D721Med (cell line): ENCODE measurements around the gene INSIG1.

Experiments
- DNase-seq: peaks from one replicate; pipeline ENCODE4 v3.0.0; 2011; ENCODE audit warnings: low spot score; ENCODE audit not compliant: insufficient read length
- FAIRE-seq: peaks from 2 replicates; lab custom pipeline; 2011; peaks lifted over from hg19 to GRCh38; lab: Jason Lieb, UNC
- TF ChIP-seq, protein P1 (sequence below): IDR thresholded peaks from 2 replicates; pipeline ENCODE4 v1.5.1; 2012; ENCODE audit warnings: mild to moderate bottlenecking, control low read depth; ENCODE audit not compliant: insufficient read depth; ENCODE audit errors: missing control alignments

INSIG1 gene

DNA sequence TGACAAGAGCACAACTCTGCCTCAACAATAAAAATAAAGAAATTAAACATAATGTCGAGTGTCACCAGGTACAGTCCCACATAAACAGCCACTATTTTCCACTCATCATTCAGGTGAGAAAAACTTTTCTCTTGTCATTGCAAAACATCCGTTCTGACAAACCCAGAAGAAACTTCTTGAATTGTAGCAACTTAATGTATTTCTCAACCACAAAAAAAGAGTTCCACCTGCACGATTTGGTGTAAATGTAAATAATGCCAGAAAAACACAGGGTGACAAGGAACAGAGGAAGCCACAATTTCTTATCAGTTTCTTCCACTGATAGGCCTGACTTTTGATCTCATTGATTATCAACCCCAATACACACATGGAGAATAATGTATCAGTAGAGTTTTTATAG lies 26.8 kb upstream of the INSIG1 start:
- DNase-seq (no peak), FAIRE-seq (no peak)

DNA sequence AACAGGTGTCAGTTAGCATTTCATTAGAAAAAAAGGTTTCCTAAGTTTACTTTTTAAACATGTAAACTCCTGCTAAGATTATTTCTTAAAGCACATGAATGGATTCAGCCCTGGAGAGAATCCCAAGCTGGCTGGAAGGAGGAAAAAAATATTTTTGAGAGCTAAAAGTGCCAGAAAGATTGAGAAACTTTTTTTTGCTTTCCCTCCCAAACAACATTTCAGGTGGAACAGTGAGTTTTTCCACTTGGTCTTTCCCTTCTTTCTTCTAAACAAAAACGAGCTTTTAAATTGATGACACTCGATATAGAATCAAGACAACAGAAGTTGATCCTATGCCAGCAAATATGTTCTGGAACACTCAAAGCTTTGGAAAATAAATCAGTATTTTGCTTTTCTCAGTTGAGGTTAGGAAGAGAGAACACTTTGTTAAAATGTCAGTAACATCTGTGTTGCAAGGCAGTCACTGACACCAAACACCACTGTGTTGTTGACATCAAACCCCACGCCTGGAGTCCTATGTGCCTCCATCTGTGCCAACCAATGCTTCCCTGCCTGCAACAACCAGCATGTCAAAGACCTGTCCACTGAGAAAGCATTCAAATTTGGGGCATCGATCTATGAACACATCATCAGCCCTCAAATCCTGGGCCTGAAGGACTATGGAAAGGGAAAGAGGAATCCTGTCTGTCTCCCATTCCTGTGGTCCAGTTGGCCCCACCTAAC lies 22.9 kb upstream of the INSIG1 start:
- TF ChIP-seq, protein P1, sequence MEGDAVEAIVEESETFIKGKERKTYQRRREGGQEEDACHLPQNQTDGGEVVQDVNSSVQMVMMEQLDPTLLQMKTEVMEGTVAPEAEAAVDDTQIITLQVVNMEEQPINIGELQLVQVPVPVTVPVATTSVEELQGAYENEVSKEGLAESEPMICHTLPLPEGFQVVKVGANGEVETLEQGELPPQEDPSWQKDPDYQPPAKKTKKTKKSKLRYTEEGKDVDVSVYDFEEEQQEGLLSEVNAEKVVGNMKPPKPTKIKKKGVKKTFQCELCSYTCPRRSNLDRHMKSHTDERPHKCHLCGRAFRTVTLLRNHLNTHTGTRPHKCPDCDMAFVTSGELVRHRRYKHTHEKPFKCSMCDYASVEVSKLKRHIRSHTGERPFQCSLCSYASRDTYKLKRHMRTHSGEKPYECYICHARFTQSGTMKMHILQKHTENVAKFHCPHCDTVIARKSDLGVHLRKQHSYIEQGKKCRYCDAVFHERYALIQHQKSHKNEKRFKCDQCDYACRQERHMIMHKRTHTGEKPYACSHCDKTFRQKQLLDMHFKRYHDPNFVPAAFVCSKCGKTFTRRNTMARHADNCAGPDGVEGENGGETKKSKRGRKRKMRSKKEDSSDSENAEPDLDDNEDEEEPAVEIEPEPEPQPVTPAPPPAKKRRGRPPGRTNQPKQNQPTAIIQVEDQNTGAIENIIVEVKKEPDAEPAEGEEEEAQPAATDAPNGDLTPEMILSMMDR: no peak
- no peak for FAIRE-seq

More for the DNA sequence above, 26.8 kb upstream of the INSIG1 start:
- TF ChIP-seq, protein P1: no peak

DNA sequence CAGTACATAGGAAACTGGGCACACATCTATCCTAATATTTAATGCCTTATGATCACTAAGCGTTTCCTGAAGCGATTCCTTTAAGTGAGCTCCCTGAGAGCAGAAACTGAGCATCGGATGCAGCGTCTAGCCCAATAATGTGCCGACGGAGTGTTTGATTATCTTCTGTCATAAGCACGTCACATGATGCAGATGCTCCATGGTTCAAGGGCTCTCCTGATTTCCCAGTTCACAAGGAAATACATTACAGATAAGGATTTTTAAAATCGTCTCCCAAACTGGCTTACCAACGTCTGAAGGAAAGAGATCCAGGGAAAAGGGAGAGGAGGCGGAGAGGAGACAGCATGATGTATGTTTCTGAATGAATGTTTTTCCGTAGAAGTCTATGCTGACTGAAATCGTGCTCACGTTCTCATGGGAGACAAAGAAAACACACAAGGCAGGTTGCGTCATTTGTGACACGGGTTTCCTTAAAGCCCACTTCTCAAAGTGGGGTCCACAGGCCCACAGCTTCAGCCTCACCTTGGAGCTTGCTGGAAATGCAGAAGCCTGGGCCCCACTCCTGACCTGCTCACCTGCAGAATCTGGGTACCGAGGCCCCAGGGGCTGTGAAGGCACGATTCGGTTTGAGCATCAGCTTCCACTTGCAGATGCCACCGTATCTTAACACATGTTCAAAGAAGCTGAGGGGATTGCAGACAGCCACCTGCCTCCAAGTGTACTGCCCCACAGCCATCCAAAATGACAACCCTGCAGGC lies 21.5 kb upstream of the INSIG1 start:
- no peak for FAIRE-seq
- TF ChIP-seq, protein P1: no peak
- DNase-seq: no peak

More for the DNA sequence above, 22.9 kb upstream of the INSIG1 start:
- DNase-seq: no peak

DNA sequence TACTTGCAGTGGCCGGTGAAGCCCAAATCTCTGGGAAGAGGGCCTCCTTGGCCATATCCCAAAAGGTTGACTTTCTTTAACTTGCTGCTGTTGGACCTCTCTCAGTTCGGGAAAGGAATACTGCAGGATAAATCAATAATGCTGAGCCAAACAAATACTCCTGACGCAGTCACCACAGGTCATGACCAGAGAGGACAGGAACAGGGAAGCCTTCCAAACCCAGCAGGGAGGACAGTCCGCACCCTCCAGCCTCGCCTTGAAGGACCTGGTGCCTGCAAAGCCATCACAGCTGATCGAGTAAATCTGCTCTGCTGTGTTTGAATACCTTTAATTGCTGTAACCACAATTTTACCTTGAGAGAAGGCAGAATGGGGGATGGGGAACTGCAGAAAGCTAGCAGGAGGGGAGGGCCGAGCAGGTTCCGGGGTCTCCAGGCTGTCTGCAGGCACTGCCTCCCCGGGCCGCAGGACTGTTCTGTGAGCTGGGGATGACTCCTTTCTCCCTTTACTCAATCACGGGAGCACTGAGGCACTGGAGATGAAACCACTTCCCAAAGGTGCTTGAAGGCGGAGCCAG lies 20.8 kb upstream of the INSIG1 start:
- no peak for FAIRE-seq
- no peak for DNase-seq
- TF ChIP-seq, protein P1: no peak

DNA sequence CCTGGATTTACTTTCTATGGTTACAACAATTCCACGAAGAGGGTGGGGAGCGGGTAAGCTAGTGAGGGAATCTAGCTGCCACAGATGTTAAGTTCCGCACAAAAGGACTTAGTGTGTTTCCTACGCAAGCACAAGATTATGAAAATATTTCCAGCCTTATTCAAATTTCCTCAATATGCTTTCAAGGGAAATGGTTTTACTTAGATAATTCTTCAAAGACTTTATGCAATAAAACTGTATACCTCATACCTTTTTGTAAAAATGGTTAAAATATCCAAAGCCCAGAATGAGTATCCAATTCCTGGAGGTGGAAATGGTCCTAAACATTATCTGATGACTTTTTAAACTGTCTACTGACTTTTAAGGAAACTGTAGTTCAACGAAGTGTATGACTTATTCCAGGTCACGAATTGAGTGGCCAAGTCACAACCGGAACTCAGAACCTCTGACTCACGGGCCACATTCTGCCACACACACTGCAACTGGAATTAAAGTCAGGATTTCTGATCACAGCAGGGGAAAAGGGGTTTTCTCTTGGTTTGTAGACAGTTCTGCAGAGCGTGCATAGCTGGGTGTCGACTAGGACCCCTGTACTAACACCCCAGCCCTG lies 20.2 kb upstream of the INSIG1 start:
- DNase-seq: no peak
- FAIRE-seq: no peak
- TF ChIP-seq, protein P1: no peak

DNA sequence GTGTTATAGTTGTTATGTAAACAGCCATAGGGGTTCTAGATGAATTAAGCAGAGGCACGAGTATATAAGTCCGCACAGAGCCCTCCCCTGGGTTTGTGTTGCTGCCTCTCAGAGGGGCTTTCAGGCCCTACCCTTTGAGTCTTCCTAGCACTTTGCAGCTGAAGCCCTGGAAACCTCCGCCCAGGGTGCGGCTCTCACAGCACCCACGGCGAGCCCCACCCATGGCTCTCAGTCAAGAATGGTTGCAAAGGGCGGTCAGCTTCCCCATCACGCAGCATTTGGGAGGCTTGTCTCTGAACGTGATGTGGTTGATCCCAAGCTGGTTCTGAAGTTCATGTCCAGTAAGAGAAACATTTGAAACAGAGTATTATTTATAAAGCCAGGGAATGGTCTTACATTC lies 18.8 kb upstream of the INSIG1 start:
- FAIRE-seq: no peak
- TF ChIP-seq, protein P1: no peak
- no peak for DNase-seq
